Activated gamma-delta T cell (primary cell): ENCODE results near the gene HYCC2.
A peak's percentile ranks its signal among the peaks of the same experiment; 100 is the strongest.
"Not testable (repeated sequence)": the region's sequence is repeated elsewhere in the genome, so short reads cannot be mapped to it uniquely, and the experiment has no call there.

Source experiments
- DNase-seq: peaks from one replicate; lab custom pipeline; 2025; lab: John Stamatoyannopoulos, UW

The HYCC2 gene

DNA sequence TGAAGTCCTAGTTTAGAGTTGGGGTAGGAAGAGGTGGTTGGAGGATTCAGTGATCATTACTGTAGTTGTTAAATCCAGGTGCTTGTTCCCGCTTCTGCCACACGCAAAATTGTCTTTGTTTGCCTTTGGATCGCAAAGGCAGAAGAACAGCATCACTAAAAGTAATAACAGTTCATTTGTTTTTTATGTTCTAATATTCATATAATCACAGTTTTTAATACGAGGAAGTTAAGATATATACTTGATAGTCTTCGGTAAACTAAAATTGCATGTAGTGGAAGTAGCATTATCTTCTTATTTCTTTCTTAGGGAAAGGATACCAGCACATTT is 695 bp upstream of the HYCC2 start:
- DNase-seq = no peak

DNA sequence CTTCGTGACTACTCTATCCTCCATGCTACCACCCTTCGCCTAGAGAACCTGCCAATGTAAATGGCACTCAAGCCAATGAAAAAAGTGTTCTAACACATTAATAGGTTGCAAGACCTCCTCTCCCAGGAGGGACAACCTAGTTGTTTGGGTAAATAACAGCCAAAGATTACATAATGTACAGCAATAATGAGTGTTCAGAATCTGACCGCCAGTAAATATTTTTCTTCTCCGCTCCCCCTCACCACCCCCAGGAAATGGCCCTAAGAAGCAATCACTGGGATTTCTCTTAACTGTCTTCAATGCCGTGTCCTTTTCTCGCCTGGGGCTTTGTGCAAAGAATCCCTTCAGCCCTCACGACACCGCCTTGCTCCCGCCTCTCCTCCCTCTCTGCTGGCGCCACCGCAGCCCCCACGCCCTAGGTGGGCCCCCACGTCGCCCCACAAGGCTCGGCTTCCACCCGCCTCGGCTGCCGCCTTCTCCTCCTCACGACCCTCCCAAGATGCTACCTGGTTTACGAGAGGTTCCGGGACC is 458 bp downstream of the HYCC2 start:
- peak; percentile 56 for DNase-seq

DNA sequence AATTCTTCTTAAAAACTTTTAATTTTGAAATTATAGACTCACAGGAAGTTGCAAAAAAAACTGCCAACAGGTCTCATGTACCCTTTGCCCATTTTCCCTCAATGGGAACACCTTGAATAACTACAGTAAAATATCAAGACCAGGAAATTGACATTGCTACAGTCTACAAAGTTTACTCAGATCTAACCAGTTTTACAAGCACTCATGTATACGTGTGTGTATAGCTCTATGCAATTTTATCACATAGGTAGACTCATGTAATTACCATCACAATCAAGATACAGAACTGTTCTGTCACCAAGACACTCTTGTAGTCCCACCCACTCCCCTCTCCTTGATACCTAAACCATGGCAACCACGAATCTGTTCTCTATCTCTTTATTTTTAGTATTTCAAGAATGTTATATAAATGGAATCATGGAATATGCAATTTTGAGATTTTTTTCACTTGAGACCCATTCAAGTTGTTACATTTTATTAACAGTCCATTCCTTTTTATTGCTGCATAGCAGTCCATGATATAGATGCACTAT is 6.6 kb downstream of the HYCC2 start:
- no peak for DNase-seq

DNA sequence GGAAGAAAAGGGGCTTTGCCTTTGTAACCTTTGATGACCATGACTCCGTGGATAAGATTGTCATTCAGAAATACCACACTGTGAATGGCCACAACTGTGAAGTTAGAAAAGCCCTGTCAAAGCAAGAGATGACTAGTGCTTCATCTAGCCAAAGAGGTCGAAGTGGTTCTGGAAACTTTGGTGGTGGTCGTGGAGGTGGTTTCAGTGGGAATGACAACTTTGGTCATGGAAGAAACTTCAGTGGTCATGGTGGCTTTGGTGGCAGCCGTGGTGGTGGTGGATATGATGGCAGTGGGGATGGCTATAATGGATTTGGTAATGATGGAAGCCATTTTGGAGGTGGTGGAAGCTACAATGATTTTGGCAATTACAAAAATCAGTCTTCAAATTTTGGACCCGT is 8.0 kb downstream of the HYCC2 start:
- not testable (repeated sequence) for DNase-seq

DNA sequence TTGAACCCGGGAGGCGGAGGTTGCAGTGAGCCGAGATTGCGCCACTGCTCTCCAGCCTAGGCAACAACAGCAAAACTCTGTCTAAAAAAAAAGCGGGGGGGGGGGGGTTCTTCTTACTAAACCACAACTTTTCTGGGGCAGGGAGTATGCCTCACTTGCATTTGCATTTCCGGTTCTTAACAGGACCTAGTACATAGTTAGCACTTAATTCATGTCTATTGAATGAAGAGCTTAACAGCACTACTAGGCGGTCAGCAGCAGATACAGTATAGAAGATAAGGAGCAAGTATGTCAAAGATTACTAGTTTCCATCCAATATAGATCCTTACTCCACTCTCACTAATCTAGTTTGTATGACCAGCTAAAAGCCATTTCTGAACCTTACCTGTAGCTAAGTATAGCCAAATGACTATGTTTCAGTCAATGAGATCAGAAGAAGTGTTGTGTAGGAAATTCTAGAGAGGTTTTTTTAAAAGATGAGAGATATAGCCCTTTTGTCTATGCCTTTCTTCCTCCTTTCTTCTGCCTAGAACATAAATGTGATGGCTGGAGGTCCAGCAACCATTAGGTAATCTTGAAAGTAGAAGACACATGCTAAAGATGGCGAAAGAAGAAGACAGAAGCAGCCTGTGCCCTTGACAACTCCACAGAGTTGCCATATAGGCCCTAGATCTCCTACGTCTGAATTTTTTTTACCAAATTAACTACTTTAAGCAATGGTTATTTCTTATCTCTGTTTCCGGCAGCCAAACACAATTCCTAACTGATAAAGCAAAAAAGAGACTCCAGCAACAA is 11.3 kb downstream of the HYCC2 start:
- DNase-seq = no peak

DNA sequence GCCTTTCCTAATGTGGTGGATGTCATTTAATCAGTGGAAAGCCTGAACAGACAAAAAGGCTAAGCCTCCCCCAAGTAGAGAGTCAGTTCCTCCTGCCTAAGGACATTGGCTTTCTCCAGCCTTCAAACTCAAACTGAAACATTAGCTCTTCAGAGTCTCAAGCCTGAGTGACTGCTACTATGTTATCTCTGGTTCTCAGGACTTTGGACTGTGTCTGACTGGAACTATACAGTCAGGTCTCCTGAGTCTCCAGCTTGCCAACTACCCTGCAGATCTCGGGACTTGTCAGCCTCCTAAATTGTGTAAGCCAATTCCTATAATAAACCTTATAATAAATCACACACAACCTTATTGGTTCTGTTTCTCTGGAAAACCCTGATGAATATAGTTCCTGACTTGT is 12.6 kb downstream of the HYCC2 start:
- DNase-seq = no peak

DNA sequence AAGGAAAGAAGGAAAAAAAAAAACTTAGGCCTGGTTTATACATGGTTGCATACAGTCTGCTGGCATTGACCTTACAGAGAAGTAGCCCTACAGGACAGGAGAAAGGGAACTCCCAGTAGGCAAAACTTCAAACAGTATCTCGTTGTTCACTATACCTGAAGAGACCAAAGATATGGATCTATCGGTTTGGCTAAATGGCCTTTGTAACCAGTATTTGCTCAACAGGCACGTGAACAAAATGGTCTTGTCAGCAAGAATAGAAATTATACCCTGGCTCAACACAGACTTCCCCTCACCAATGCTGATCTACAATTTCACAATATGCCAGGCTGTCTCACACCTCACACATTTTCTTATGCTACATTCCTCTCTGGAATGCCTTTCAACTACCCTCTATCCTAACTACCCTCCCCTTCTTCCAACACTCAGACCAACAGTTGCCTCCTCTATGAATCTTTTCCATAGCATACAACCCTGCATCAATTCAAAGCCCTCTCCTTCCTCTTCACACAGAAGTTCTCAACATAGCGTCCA is 13.7 kb downstream of the HYCC2 start:
- DNase-seq = no peak

DNA sequence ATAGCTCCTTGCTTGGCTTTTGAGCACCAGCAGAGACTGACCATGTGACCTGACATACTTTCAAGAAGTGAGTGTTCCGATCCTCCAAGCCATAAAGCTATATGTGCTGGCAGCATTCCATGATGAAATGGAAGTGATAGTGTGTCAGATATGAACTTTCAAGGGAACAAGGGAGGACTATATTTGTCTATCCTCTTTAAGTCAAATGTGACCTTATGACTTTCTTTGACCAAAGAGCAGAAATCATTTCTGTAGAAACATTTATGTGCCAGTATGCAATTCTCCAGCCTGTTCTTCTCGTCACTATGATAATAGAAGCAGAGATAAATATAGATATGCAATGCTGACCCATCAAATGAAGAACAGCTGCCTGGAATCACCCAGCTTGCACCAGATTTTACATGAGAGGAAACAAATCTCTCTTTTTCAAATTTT is 14.4 kb downstream of the HYCC2 start:
- no peak for DNase-seq

DNA sequence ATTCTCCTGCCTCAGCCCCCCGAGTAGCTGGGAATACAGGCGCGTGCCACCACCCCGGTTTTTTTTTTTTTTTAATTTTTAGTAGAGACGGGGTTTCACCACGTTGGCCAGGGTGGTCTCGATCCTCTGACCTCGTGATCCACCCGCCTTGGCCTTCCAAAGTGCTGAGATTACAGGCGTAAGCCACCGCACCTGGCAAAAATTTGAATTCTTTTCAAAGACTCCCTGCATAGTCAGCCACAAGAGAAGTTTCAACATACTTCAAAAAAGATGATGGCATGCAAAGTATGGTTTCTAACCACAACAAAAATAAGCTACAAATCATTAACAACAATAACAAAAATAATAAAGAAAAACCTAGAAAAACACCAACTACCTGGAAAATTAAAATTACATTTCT is 22.0 kb downstream of the HYCC2 start:
- no peak for DNase-seq

DNA sequence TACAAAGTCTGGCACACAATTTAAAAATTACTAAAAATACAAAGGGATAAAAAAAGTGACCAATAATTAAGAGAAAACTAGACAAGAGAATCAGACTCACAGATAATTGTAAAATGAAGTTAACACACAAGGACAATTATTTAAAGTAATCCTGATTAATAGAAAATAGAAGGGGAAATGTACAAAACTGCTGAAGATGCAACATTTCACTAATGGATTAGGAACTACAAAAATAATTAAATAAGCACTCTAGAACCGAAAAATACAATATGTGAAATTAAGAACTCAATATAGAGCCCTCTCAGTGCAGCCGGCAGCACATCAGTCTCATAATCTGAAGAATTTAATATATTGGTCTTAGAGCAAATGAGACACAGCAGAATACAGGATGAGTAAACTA is 24.6 kb downstream of the HYCC2 start:
- no peak for DNase-seq

DNA sequence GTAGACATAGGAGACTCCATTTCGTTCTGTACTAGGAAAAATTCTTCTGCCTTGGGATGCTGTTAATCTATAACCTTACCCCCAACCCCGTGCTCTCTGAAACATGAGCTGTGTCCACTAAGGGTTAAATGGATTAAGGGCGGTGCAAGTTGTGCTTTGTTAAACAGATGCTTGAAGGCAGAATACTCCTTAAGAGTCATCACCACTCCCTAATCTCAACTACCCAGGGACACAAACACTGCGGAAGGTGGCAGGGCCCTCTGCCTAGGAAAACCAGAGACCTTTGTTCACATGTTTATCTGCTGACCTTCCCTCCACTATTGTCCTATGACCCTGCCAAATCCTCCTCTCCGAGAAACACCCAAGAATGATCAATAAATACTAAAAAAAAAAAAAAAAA is 28.4 kb downstream of the HYCC2 start:
- not testable (repeated sequence) for DNase-seq

DNA sequence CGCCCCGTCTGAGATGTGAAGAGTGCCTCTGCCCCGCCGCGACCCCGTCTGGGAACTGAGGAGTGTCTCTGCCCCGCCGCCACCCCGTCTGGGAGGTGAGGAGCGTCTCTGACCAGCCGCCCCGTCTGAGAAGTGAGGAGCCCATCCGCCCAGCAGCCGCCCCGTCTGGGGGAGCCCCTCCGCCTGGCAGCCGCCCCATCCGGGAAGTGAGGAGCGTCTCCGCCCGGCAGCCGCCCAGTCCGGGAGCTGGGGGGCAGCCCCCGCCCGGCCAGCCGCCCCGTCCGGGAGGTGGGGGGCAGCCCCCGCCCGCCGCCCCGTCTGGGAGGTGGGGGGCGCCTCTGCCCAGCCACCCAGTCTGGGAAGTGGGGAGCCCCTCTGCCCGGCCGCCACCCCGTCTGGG is 29.0 kb downstream of the HYCC2 start:
- not testable (repeated sequence) for DNase-seq

DNA sequence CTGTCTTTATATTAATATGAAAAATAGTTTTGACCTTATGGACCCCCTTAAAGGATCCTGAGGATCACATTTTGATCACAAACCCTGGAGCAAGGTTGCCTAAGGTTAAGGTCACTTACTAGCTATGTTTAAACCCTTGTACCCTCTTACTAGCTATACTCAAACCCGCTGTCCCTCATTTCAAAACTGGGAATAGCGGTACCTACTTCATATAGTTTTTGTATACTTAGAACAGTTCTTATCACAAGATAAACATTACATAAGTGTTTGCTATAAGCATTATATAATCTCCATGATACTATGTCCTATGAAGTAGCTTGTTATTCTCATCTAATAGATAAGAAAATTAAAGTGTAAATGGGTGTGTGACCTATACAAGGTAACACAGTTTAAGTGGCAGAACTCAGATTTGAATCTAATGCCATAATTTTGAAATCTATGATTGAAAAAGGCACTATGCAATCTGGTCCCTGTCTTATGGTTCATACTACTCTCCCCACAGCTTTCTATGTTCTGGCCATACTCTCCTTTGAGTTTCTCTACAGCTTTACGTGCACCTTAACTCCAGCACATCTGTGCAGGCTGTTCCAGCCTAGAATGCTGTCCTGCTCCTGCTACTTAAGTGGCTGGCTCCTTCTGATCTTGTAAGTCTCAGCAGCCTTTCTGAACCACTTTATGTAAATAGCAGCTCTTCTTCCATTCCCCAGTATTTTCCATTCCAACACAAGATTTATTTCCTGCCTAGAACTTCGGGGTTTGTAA is 30.4 kb downstream of the HYCC2 start:
- no peak for DNase-seq

DNA sequence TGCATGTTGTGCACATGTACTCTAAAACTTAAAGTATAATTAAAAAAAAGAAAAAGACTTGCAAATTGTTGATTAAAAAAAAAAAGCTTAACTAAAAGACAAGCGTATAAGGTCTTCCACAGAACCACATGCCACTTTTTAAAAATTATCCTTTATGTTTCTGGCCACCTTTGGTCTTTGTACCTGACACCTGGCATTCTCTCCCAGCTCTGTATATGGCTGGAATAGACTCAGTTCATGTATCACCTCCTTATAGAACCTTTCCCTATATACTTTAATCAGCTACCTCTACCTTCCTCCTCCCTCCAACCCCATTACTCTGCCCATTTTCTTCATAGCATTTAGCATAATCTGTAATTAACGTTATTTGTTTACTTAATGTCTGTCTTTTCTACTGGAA is 32.6 kb downstream of the HYCC2 start:
- no peak for DNase-seq

DNA sequence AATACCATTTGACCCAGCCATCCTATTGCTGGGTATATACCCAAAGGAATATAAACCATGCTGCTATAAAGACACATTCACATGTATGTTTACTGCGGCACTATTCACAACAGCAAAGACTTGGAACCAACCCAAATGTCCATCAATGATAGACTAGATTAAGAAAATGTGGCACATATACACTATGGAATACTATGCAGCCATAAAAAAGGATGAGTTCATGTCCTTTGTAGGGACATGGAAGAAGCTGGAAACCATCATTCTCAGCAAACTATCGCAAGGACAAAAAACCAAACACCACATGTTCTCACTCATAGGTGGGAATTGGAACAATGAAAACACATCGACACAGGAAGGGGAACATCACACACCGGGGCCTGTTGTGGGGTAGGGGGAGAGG is 33.1 kb downstream of the HYCC2 start:
- DNase-seq = not testable (repeated sequence)

DNA sequence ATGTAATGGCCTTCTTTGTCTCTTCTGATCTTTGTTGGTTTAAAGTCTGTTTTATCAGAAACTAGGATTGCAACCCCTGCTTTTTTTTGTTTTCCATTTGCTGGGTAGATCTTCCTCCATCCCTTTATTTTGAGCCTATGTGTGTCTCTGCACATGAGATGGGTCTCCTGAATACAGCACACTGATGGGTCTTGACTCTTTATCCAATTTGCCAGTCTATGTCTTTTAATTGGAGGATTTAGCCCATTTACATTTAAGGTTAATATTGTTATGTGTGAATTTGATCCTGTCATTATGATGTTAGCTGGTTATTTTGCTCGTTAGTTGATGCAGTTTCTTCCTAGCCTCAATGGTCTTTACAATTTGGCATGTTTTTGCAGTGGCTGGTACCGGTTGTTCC is 37.1 kb downstream of the HYCC2 start:
- not testable (repeated sequence) for DNase-seq

DNA sequence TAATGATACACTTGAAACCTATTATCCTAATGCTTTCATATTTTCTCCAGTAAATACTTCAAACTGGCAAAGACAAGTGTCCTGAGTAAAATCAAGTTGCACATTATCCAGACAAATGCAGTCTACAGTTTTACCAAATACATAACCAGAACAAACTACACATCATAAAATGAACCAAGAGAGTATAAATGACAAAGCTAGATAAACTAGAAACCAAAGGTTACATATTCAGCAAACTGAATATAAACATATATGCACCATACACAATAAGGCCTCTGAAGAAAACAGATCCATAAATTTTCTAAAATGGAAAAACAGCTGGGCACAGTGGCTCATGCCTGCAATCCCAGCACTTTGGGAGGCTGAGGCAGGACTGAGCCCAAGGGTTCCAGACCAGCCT is 47.0 kb downstream of the HYCC2 start:
- DNase-seq = no peak

DNA sequence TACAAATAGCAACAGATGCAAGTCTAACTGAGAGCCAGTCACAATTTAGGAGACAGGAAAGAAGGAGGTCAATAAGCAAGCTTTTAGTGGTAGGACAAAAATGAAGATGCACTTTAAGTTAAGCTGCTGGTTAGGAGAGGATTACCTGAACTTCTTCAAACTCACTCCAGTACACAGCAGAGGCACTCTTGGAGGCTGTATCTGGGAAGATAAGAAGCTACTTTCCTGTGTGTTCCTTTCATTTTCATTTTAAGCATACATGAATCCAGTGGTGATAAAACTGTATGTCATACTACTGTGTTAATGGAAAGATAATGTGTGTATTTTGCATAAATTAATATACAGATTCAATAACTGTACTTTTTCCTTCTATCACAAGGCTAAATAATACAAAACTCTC is 49.6 kb downstream of the HYCC2 start:
- no peak for DNase-seq
